ENCODE data around the gene GPM6B. TPM values are rescaled to one million over a fixed set of nuclear protein-coding genes. Genes with fewer than 3 reads are reported as not detected.
A peak's percentile ranks its signal among the peaks of the same experiment; 100 is the strongest.

GPM6B gene
- total and polyA plus RNA-seq, 5 experiments from 2014 or later = 0.16 to 0.68 (median 0.46) TPM; not detected in 2

DNA sequence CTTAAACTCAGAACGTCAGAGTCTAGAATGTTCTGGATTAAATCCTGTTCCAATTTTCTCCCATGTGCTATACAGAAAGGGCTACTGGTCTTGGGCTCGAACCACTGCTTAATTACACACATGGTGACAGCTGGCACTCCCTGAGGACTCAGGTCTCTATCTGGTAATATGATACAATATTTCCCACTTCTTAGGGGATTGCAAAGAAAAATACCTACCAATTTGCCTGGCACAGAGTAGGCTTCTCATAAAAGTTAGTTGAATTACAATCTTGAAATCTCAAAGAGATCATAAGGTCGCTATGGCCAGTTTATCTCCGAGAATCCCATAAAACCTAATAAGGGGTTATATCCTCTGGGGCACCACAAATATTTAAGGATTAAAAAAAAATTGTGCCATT is 8.6 kb downstream of the GPM6B start:
- Mint-ChIP-seq H3K27me3 (peaks cover 0 to 10% (median 4%) of the 10 kb centered on the region in 5 donors), H3K4me3 (no peak overlapping the region), H3K9me3 (no peaks in the 10 kb centered on the region), H3K27ac (no peak overlapping the region), H3K4me1 (no peaks in the 10 kb centered on the region), H3K36me3 (no peaks in the 10 kb centered on the region)
- no peak for DNase-seq
- no peak for ATAC-seq
- POLR2A ChIA-PET = no interaction called here

DNA sequence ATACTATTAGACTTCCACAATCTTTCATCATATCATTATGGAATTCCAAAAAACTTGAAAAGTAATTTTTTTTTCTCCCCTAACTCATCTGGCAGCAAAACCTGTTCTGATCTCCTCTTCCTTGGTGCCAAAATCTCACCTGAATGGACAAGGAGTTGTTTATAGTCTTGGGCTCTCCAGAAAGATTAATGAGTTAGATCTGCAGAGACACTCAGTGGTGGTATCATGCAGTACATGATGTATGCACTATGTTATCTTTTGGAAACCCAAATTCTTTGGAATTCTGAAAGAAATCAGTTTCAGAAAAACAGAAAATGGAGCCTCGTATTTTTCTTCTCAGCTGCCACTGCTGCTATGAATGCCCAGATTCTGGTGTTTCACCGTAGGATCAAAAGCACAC is 11.7 kb downstream of the GPM6B start:
- Mint-ChIP-seq H3K9me3 (peaks cover 0 to 2% (median 0%) of the 10 kb centered on the region in 9 donors), H3K27me3 (peaks cover 0 to 10% (median 3%) of the 10 kb centered on the region in 5 donors), H3K4me3 (no peak overlapping the region), H3K4me1 (no peaks in the 10 kb centered on the region), H3K27ac (no peak overlapping the region), H3K36me3 (peaks cover 0 to under 1% (median 0%) of the 10 kb centered on the region in 3 donors)
- ATAC-seq (no peak), DNase-seq (no peak)
- POLR2A ChIA-PET = no interaction called here

DNA sequence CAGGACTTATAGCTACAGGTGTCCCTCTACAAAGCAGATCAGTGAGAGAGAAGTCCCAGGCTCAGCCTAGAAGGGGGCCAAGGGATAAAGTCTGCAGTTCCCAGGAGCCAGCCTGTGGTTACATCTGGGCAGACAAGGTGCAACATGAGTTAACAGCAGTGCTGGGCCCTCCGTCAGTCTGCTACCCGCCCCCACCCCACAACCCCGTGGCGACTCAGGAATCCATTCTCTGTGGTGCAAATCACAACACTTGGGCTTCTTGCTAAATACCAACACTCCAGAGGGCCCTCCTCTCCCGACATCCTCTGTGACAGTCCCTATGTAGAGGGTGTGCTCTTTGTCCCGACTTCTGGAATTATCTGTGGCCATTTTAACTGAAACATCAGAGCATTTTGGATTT is 13.8 kb downstream of the GPM6B start:
- POLR2A ChIA-PET = no interaction called here
- ATAC-seq = no peak

DNA sequence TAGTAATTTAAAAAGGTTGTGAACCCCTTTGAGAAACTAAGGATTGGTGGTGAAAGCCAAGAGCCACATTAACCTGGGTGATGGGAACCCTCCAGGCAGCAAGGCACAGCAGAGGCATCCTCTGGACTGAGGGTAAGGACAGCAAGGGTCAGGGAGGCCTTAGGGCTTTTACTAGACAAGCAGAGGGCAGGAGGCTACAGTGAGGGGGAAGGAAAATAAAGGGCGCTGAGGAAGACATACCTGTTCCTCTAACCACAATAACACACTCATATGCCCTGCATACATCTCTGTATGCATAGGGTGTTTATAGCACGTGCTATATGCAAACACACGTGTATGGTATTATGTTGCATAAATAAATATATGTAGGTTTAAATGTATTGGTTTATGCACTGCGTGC is 18.7 kb downstream of the GPM6B start:
- ATAC-seq (no peak), DNase-seq (no peak)
- Mint-ChIP-seq H3K9me3 (peaks cover 0 to 6% (median 0%) of the 10 kb centered on the region in 9 donors), H3K36me3 (peaks cover 0 to 13% (median 0%) of the 10 kb centered on the region in 3 donors), H3K4me3 (no peak overlapping the region), H3K27me3 (peaks cover 0 to 4% (median 1%) of the 10 kb centered on the region in 5 donors), H3K27ac (no peak overlapping the region), H3K4me1 (no peaks in the 10 kb centered on the region)
- POLR2A ChIA-PET = no interaction called here

More for the DNA sequence above, 13.8 kb downstream of the GPM6B start:
- Mint-ChIP-seq H3K27ac (no peak overlapping the region), H3K27me3 (peaks cover 0 to 10% (median 3%) of the 10 kb centered on the region in 5 donors), H3K4me1 (no peaks in the 10 kb centered on the region), H3K9me3 (peaks cover 0 to 3% (median 0%) of the 10 kb centered on the region in 9 donors), H3K36me3 (peaks cover 0 to 7% (median 0%) of the 10 kb centered on the region in 3 donors), H3K4me3 (no peak overlapping the region)
- no peak for DNase-seq

DNA sequence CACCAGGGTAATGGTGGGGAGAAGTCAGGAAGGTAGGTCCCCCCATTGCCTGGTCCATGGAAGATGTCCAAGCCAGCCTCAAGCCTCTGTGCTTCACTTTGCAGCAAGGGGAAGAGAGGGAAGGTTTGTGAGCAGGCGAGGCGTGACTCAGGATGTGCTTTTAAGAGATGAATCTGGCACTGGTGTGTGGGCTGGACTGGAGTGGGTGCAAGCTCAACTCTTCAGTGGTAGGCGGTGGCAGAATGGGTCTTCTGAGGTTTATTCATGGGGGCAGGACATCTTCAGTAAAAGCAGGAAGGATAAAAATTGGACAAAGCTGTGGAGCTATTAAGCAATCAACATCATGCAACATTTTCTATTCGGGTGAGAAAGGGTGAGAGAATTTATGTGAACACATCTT is 19.4 kb downstream of the GPM6B start:
- DNase-seq (no peak), ATAC-seq (no peak)
- Mint-ChIP-seq H3K4me1 (no peaks in the 10 kb centered on the region), H3K27me3 (peaks cover 0 to 4% (median 1%) of the 10 kb centered on the region in 5 donors), H3K36me3 (peaks cover 0 to 13% (median 0%) of the 10 kb centered on the region in 3 donors), H3K9me3 (peaks cover 0 to 6% (median 0%) of the 10 kb centered on the region in 9 donors), H3K27ac (no peak overlapping the region), H3K4me3 (no peak overlapping the region)
- POLR2A ChIA-PET = no interaction called here

DNA sequence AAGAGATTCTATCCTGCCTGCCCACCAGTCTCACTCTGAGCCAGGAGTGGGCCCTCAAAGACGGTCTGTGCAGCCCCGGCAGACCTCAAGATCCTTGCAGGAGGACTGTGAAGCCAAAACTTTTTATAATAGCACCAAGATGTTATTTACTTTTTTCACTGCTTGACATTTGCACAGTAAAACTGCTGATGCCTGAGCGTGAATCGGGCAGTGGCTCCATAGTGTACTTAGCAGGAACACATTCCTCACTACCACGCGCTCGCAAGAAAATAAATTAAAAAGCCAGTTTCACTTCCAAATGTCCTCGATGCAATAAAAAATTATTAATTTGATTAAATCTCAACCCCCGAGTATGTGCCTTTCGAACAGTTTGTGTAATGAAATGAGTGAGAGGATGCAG is 22.5 kb downstream of the GPM6B start:
- DNase-seq = no peak
- H3K27ac Mint-ChIP-seq = no peak overlapping the region
- H3K4me3 Mint-ChIP-seq = no peak overlapping the region

DNA sequence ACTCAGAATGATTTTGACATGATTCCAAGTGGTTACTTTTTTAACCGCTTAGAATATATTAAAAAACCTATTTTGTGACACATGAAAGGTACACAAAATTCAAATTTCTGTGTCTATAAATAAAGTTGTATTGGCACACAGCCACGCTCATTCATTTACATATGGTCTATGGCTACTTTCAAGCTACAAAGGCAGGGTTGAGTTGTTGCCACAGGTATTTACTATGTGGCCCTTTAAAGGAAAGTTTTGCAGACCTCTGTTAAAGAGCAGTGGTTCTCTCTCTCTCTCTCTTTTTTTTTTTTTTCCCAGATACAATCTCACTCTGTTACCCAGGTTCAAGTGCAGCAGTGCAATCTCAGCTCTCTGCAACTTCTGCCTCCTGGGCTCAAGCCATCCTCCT is 23.0 kb downstream of the GPM6B start:
- DNase-seq (no peak), ATAC-seq (no peak)
- Mint-ChIP-seq H3K9me3 (peaks cover 0 to 6% (median 0%) of the 10 kb centered on the region in 9 donors), H3K27me3 (peaks cover 0 to 4% (median 1%) of the 10 kb centered on the region in 5 donors), H3K4me3 (no peak overlapping the region), H3K36me3 (peaks cover 0 to 7% (median 0%) of the 10 kb centered on the region in 3 donors), H3K27ac (no peak overlapping the region), H3K4me1 (no peaks in the 10 kb centered on the region)
- POLR2A ChIA-PET = no interaction called here

More for the DNA sequence above, 22.5 kb downstream of the GPM6B start:
- POLR2A ChIA-PET = no interaction called here
- peaks cover 0 to 7% (median 0%) of the 10 kb centered on the region in 3 donors for H3K36me3 Mint-ChIP-seq
- H3K27me3 Mint-ChIP-seq = peaks cover 0 to 4% (median 1%) of the 10 kb centered on the region in 5 donors
- no peak for ATAC-seq
- H3K9me3 Mint-ChIP-seq = peaks cover 0 to 6% (median 0%) of the 10 kb centered on the region in 9 donors
- no peaks in the 10 kb centered on the region for H3K4me1 Mint-ChIP-seq

DNA sequence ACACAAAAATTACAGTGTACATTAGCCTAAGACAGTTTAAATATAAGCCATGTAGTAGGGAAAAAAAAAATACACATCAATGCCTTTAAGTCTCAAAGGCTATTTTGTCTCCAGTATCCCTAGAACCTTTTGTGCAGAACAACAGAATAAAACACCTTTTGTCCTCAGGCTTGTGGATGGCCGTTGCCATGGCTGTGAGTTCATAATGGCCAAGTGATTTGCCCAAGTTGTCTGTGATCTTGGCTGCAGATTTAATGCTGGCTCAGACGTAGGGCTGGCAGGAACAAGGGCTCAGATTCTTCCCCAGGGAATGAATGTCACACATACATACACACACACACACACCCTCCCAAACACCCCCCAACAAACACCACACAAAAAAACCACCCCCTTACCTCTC is 25.3 kb downstream of the GPM6B start:
- peaks cover 0 to 2% (median 0%) of the 10 kb centered on the region in 5 donors for H3K27me3 Mint-ChIP-seq
- DNase-seq (no peak), ATAC-seq (no peak)
- H3K27ac Mint-ChIP-seq = no peak overlapping the region
- POLR2A ChIA-PET = no interaction called here
- no peaks in the 10 kb centered on the region for H3K36me3 Mint-ChIP-seq
- no peaks in the 10 kb centered on the region for H3K4me1 Mint-ChIP-seq
- H3K4me3 Mint-ChIP-seq = no peak overlapping the region
- H3K9me3 Mint-ChIP-seq = no peaks in the 10 kb centered on the region

DNA sequence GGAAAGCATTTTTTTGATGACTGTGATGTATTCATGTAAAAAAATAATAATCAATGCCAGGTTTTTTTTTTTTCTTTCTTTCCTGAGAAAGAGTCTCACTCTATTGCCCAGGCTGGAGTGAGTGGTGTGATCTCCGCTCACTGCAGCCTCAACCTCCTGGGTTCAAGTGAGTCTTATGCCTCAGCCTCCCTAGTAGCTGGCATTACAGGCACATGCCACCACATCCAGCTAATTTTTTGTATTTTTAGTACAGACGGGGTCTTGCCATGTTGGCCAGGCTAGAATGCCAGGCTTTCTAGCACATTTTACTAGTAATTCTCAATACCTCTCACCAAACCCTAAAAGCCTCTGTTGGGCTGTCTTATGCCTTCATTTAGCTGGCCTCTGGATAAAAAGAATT is 25.7 kb downstream of the GPM6B start:
- H3K27me3 Mint-ChIP-seq = peaks cover 0 to 2% (median 0%) of the 10 kb centered on the region in 5 donors
- no peaks in the 10 kb centered on the region for H3K9me3 Mint-ChIP-seq
- H3K4me1 Mint-ChIP-seq = no peaks in the 10 kb centered on the region
- no peak overlapping the region for H3K27ac Mint-ChIP-seq
- H3K4me3 Mint-ChIP-seq = no peak overlapping the region
- H3K36me3 Mint-ChIP-seq = no peaks in the 10 kb centered on the region
- no peak for DNase-seq
- POLR2A ChIA-PET = no interaction called here
- no peak for ATAC-seq

DNA sequence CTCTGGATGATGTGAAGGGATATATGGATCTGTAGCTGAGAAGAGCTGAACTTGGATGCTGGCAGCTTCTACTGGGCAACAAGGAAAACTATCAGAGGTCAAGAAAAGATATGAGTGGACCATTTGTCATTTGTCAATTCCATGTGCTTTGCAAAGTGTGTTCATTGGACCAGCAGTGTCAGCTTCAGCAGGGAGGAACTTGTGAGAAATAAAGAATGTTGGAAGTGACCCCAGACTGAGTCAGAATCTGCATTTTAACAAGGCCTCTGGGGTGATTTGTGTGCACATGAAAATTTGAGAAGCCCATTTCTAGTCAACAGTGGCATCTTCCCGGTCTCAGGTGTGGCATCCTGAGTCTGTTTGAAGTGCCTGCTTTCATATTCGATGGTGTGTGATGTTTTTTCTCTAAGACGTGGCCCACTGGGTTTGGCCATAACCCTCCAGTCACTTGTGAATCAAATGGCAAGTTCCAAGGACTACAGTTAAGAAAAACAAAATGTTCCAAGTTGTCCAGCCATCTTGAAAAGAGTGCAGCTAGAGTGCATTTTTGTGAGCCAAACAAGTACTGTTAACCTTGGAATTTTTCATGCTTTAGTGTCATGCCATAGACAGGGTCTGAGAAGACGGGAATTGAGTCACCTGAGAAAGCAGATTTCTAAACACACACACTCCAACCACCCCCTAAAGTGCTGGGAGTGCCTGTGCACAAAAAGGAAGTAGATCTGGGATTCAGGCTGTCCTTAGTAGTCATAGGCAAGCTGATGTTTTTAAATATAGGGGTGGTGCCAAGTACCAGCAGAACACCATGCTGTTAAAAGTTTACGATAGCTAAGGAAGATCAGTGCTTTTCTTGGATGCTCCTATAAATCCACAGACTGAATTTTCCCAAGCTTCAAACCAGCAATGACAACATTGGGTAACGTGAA is 26.4 kb downstream of the GPM6B start:
- Mint-ChIP-seq H3K4me1 (no peaks in the 10 kb centered on the region), H3K36me3 (no peaks in the 10 kb centered on the region), H3K27ac (no peak overlapping the region), H3K27me3 (peaks cover 0 to 2% (median 0%) of the 10 kb centered on the region in 5 donors), H3K4me3 (no peak overlapping the region), H3K9me3 (no peaks in the 10 kb centered on the region)
- ATAC-seq (no peak), DNase-seq (no peak)
- POLR2A ChIA-PET = no interaction called here

DNA sequence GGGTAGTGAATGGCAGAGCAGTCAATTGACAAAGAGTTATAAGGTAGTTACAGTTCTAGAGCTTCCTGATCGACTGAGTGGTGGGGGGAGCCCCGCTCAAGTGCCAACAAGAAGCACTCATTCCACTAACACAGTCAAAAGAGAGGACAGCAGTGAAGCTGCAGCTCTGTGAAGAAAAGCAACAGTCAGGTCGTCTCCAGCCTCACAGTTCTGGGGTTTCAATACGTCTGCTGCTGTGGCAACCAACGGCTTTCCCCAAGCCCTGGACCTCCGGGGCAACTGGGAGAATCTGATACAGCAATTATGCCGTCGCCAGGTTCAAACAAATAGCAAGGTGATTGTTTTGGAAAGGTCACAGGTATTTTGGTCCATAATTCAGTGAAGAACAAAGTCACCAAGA is 30.8 kb downstream of the GPM6B start:
- H3K36me3 Mint-ChIP-seq = no peaks in the 10 kb centered on the region

DNA sequence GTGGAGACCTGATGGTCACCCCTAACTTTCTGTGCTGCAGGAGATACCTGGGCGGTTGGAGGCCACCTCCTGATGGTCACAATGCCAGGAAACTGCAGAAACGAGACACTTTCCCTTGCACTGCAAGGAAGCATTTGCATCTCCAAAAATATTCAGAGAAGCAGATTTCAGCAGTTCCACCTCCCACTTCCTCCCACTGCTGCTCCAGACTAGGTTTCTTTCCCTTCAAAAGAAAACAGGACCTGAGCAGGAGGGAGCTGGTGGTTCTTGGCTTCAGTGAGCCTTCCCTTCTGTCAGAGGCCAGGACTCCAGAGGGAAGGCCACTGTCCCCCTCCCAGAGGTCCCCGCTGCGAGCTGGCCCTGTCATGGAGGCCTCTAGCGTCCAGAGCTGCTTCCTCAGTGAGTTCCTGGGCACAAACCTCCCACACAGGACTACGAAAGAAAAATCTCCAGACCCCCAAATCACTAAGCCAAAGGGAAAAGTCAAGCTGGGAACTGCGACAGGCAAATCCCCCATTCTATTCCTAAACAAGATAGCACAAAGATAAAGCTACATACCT is 35.9 kb downstream of the GPM6B start:
- Mint-ChIP-seq H3K36me3 (peaks cover 0 to 3% (median 0%) of the 10 kb centered on the region in 3 donors), H3K4me3 (no peak overlapping the region), H3K9me3 (no peaks in the 10 kb centered on the region), H3K27ac (peak overlapping the region in 6 of 10 donors; percentile 8 to 81 (median 44)), H3K4me1 (no peaks in the 10 kb centered on the region), H3K27me3 (no peaks in the 10 kb centered on the region)
- POLR2A ChIA-PET = no interaction called here
- no peak for DNase-seq
- ATAC-seq = no peak

More for the DNA sequence above, 30.8 kb downstream of the GPM6B start:
- H3K4me3 Mint-ChIP-seq = no peak overlapping the region
- no peak overlapping the region for H3K27ac Mint-ChIP-seq
- DNase-seq (no peak), ATAC-seq (no peak)
- no peaks in the 10 kb centered on the region for H3K27me3 Mint-ChIP-seq
- H3K9me3 Mint-ChIP-seq = no peaks in the 10 kb centered on the region
- H3K4me1 Mint-ChIP-seq = no peaks in the 10 kb centered on the region
- POLR2A ChIA-PET = no interaction called here

DNA sequence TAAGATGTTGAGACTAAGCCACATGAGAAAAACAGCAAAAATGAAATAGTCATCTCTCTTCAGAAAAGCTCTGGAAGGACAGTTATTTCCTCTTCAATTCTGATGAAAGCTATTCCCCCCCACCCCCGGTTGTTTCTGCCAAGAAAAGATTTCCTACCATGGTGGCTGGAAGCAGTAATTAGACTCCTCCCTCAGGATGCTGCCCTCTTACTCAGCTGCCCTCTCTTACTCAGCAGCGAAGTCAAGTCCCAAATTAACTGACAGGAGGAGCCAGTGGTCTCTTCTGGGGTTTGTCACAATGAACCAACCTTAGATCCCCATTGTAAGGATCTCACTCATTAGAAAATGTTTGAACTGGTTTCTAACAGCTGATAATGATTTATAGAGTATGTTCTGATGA is 38.0 kb downstream of the GPM6B start:
- Mint-ChIP-seq H3K4me1 (no peaks in the 10 kb centered on the region), H3K9me3 (no peaks in the 10 kb centered on the region), H3K4me3 (no peak overlapping the region), H3K36me3 (peaks cover 0 to 18% (median 2%) of the 10 kb centered on the region in 3 donors), H3K27ac (peak overlapping the region in 4 of 10 donors; percentile 6 to 57 (median 42)), H3K27me3 (no peaks in the 10 kb centered on the region)
- DNase-seq = no peak
- POLR2A ChIA-PET = no interaction called here
- no peak for ATAC-seq

All from naive thymus-derived CD8-positive, alpha-beta T cell (primary cell).